ENCODE results near the gene CENPC. TPM values are rescaled to one million over a fixed set of nuclear protein-coding genes. Genes with fewer than 3 reads are reported as not detected.

CENPC gene
- total RNA-seq, 1 experiment from 2014 or later = 19.1 TPM

GRCh38 chr4:67539830-67540229, 5.5 kb downstream of the CENPC start:
- ATAC-seq (no peak), DNase-seq (ENCODE audit: low spot score) (no peak)
- peaks cover 7% of the 10 kb centered on the region for H3K4me1 Mint-ChIP-seq
- H3K27me3 Mint-ChIP-seq (ENCODE audit: low read depth) = no peaks in the 10 kb centered on the region
- ChIA-PET POLR2A (no interaction called here), CTCF (no interaction called here)
- no peak overlapping the region for H3K27ac Mint-ChIP-seq
- H3K9me3 Mint-ChIP-seq = no peaks in the 10 kb centered on the region
- H3K36me3 Mint-ChIP-seq = peaks cover 37% of the 10 kb centered on the region
- H3K4me3 Mint-ChIP-seq = no peak overlapping the region
- TF ChIP-seq ESRRA (CRISPR knock-in tag; IDR thresholded peaks at IDR 0.05; ENCODE audit: borderline replicate concordance) = no peak
- TF ChIP-seq ZNF281 (CRISPR knock-in tag; IDR thresholded peaks at IDR 0.05) = no peak
- TF ChIP-seq NR3C1 (CRISPR knock-in tag; conservative IDR thresholded peaks at IDR 0.05; ENCODE audit: low read depth) = no peak
- TF ChIP-seq HMGA2 (CRISPR knock-in tag; IDR thresholded peaks at IDR 0.05) = no peak
- TF ChIP-seq E2F5 (CRISPR knock-in tag; IDR thresholded peaks at IDR 0.05) = no peak
- no peak for TF ChIP-seq ZNF317 (CRISPR knock-in tag; IDR thresholded peaks at IDR 0.05; ENCODE audit: borderline replicate concordance, low read depth)
- no peak for TF ChIP-seq ARID4B (CRISPR knock-in tag; IDR thresholded peaks at IDR 0.05; ENCODE audit: borderline replicate concordance)
- TF ChIP-seq ZMAT4 (CRISPR knock-in tag; IDR thresholded peaks at IDR 0.05) = no peak
- no peak for TF ChIP-seq MXD4 (CRISPR knock-in tag; IDR thresholded peaks at IDR 0.05; ENCODE audit: borderline replicate concordance)
- no peak for TF ChIP-seq ZNF671 (CRISPR knock-in tag; IDR thresholded peaks at IDR 0.05)
- no peak for TF ChIP-seq ZNF416 (CRISPR knock-in tag; IDR thresholded peaks at IDR 0.05)
- TF ChIP-seq EMX1 (CRISPR knock-in tag; IDR thresholded peaks at IDR 0.05) = no peak
- TF ChIP-seq ATF1 (CRISPR knock-in tag; IDR thresholded peaks at IDR 0.05) = no peak
- no peak for TF ChIP-seq MLX (CRISPR knock-in tag; IDR thresholded peaks at IDR 0.05)
- no peak for TF ChIP-seq GRHL2 (CRISPR knock-in tag; IDR thresholded peaks at IDR 0.05; ENCODE audit: insufficient replicate concordance, severe bottlenecking)
- no peak for TF ChIP-seq TCF7 (CRISPR knock-in tag; IDR thresholded peaks at IDR 0.05; ENCODE audit: low read depth)

- POLR2A ChIA-PET = no interaction called here
- CTCF ChIA-PET = no interaction called here
- TF ChIP-seq MAX (CRISPR knock-in tag; IDR thresholded peaks at IDR 0.05) (no peak), E2F5 (CRISPR knock-in tag; IDR thresholded peaks at IDR 0.05) (no peak), STAT6 (CRISPR knock-in tag; conservative IDR thresholded peaks at IDR 0.05; ENCODE audit: low read depth) (no peak), FOXK1 (CRISPR knock-in tag; IDR thresholded peaks at IDR 0.05) (no peak), CTCF (IDR thresholded peaks at IDR 0.05) (no peak)
These were observed 9.9 kb downstream of the CENPC start for GRCh38 chr4:67535280-67535840.

More at GRCh38 chr4:67535280-67535840, 9.9 kb downstream of the CENPC start:
- Mint-ChIP-seq H3K9me3 (peaks cover 7% of the 10 kb centered on the region), H3K36me3 (peaks cover 63% of the 10 kb centered on the region), H3K4me1 (peaks cover 8% of the 10 kb centered on the region), H3K4me3 (no peak overlapping the region), H3K27me3 (ENCODE audit: low read depth) (no peaks in the 10 kb centered on the region), H3K27ac (no peak overlapping the region)
- DNase-seq (ENCODE audit: low spot score) (no peak), ATAC-seq (no peak)

All from WTC11 (cell line).